Smooth muscle cell (in vitro differentiated cells): ENCODE results near the gene COL5A1. TPM values are rescaled to one million over a fixed set of nuclear protein-coding genes. Genes with fewer than 3 reads are reported as not detected.

Source experiments
- DNase-seq: peaks from one replicate; lab custom pipeline; 2025; ENCODE audit not compliant: unreplicated experiment; lab: John Stamatoyannopoulos, UW
- H2AFZ ChIP-seq: fragments of 200-600 bp; sonication (generic); 2 replicates; pipeline ENCODE4 v1.6.0; 2016; ENCODE audit warnings: antibody characterized with exemption, low read depth, mild to moderate bottlenecking
- H3F3A ChIP-seq: fragments of 200-600 bp; sonication (generic); 2 replicates; pipeline ENCODE4 v1.6.0; 2017; ENCODE audit warnings: antibody characterized with exemption, low read depth
- H3K27ac ChIP-seq: fragments of 200-600 bp; sonication (generic); 2 replicates; pipeline ENCODE4 v1.5.1; 2016; ENCODE audit warnings: low read depth, mild to moderate bottlenecking
- H3K27me3 ChIP-seq: fragments of 200-600 bp; sonication (generic); 2 replicates; pipeline ENCODE4 v1.6.1; 2016; ENCODE audit warnings: low read depth, mild to moderate bottlenecking
- H3K36me3 ChIP-seq: fragments of 200-600 bp; sonication (generic); 2 replicates; pipeline ENCODE4 v1.5.1; 2016; ENCODE audit warnings: low read depth
- H3K4me1 ChIP-seq: fragments of 200-600 bp; sonication (generic); 2 replicates; pipeline ENCODE4 v1.5.1; 2016; ENCODE audit warnings: low read depth
- H3K4me2 ChIP-seq: fragments of 200-600 bp; sonication (generic); 2 replicates; pipeline ENCODE4 v1.6.0; 2016; ENCODE audit warnings: mild to moderate bottlenecking
- H3K4me3 ChIP-seq: fragments of 200-600 bp; sonication (generic); 2 replicates; pipeline ENCODE4 v1.5.1; 2016; ENCODE audit warnings: mild to moderate bottlenecking
- H3K79me2 ChIP-seq: fragments of 200-600 bp; sonication (generic); 2 replicates; pipeline ENCODE4 v1.6.0; 2016; ENCODE audit warnings: low read depth, mild to moderate bottlenecking
- H3K9ac ChIP-seq: fragments of 200-600 bp; sonication (generic); 2 replicates; pipeline ENCODE4 v1.6.0; 2016; ENCODE audit warnings: low read depth
- H3K9me3 ChIP-seq: fragments of 200-600 bp; sonication (generic); replicated peaks from 2 replicates; pipeline ENCODE4 v1.5.1; 2016; ENCODE audit warnings: low read depth
- H4K20me1 ChIP-seq: fragments of 200-600 bp; sonication (generic); 2 replicates; pipeline ENCODE4 v1.6.0; 2016; ENCODE audit warnings: low read depth
- WGBS: methylation state at CpG from one replicate; pipeline ENCODE4 v1.1.7; 2016; ENCODE audit warnings: low lambda C conversion rate; 5-methylcytosine and 5-hydroxymethylcytosine counted together
- polyA plus RNA-seq: library from polyadenylated mRNA; unstranded; fragments of >200 nt; fragmentation: Nextera tagmentation; extraction: Ambion mirVana; gene quantifications from 2 replicates; pipeline ENCODE4 v1.2.1, GENCODE V29; 2016
- total RNA-seq: library from RNA; depleted of rRNA; stranded (reverse); fragments of >200 nt; gene quantifications from 2 replicates; pipeline ENCODE4 v1.2.3, GENCODE V29; 2014
- TF ChIP-seq, protein P1 (sequence below): fragments of 200-600 bp; sonication (generic); IDR thresholded peaks from 2 replicates; pipeline ENCODE4 v1.5.1; 2017; ENCODE audit warnings: borderline replicate concordance, mild to moderate bottlenecking, antibody characterized with exemption; ENCODE audit not compliant: insufficient read depth, poor library complexity, severe bottlenecking

Gene COL5A1
- total and polyA plus RNA-seq, 2 experiments from 2014 or later = 1,084 to 1,443 TPM

DNA sequence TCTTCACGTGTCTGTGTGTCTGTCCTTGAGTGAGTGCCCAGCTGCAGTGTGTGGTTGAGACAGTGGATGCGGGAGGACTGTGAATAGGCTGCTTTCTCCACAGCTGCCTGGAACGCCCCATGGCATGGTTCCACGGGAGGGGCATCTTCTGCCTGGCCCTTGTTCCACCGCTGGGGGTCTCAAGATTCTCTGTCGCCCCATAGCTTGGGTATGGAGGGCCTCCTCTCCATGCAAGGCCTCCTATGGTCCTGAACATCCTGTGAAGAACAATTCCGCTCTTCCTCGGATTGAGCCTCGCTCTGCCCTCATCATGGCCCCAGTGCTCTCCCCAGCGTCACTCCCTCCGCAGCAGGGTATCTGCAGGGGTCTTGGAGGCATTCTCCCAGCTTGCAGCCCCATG lies 36.1 kb downstream of the COL5A1 start:
- no peaks in the 10 kb centered on the region for H3K9me3 ChIP-seq
- no peaks in the 10 kb centered on the region for H3K27me3 ChIP-seq
- no peak for DNase-seq
- no peak overlapping the region for H2AFZ ChIP-seq
- no peak overlapping the region for H3K4me3 ChIP-seq
- peaks cover 89% of the 10 kb centered on the region for H3F3A ChIP-seq
- peaks cover 19% of the 10 kb centered on the region for H3K4me1 ChIP-seq
- TF ChIP-seq, protein P1, sequence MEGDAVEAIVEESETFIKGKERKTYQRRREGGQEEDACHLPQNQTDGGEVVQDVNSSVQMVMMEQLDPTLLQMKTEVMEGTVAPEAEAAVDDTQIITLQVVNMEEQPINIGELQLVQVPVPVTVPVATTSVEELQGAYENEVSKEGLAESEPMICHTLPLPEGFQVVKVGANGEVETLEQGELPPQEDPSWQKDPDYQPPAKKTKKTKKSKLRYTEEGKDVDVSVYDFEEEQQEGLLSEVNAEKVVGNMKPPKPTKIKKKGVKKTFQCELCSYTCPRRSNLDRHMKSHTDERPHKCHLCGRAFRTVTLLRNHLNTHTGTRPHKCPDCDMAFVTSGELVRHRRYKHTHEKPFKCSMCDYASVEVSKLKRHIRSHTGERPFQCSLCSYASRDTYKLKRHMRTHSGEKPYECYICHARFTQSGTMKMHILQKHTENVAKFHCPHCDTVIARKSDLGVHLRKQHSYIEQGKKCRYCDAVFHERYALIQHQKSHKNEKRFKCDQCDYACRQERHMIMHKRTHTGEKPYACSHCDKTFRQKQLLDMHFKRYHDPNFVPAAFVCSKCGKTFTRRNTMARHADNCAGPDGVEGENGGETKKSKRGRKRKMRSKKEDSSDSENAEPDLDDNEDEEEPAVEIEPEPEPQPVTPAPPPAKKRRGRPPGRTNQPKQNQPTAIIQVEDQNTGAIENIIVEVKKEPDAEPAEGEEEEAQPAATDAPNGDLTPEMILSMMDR = no peak
- peaks cover 98% of the 10 kb centered on the region for H3K79me2 ChIP-seq
- no peak overlapping the region for H3K9ac ChIP-seq
- no peaks in the 10 kb centered on the region for H3K36me3 ChIP-seq
- H4K20me1 ChIP-seq = peaks cover 100% of the 10 kb centered on the region
- peak overlapping the region; percentile 59 for H3K4me2 ChIP-seq
- 91% methylated on average over 11 of the region's 11 CpGs for WGBS
- H3K27ac ChIP-seq = peak overlapping the region; percentile 79

DNA sequence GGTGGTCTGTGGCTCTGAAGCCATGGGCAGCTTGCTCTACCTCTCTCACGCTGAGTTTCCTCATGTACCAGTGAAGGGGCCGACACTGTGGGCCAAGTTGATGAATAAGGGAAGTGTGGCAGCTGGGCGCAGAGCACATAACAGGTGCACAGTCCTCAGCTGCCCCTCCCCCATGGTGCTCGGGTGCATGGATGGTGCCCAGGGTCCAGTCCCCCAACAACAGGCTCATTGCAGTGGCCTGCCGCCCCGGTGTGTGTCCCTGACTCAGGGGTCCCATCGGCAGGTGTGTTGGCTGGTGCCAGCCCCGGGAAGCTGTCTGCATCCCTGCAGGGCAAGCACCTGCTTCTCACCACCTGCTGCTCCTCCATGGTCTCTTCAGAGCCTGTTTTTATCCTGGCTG lies 36.6 kb downstream of the COL5A1 start:
- Histone ChIP-seq H3K79me2 (peaks cover 98% of the 10 kb centered on the region), H3K9me3 (no peaks in the 10 kb centered on the region), H4K20me1 (peaks cover 100% of the 10 kb centered on the region), H3F3A (peaks cover 89% of the 10 kb centered on the region), H3K27me3 (no peaks in the 10 kb centered on the region), H3K4me2 (peak overlapping the region; percentile 59), H3K4me1 (peaks cover 15% of the 10 kb centered on the region), H3K4me3 (no peak overlapping the region), H2AFZ (no peak overlapping the region), H3K27ac (peak overlapping the region; percentile 79), H3K36me3 (no peaks in the 10 kb centered on the region), H3K9ac (no peak overlapping the region)
- 95% methylated on average over 8 of the region's 8 CpGs for WGBS
- no peak for DNase-seq
- TF ChIP-seq, protein P1 = no peak

DNA sequence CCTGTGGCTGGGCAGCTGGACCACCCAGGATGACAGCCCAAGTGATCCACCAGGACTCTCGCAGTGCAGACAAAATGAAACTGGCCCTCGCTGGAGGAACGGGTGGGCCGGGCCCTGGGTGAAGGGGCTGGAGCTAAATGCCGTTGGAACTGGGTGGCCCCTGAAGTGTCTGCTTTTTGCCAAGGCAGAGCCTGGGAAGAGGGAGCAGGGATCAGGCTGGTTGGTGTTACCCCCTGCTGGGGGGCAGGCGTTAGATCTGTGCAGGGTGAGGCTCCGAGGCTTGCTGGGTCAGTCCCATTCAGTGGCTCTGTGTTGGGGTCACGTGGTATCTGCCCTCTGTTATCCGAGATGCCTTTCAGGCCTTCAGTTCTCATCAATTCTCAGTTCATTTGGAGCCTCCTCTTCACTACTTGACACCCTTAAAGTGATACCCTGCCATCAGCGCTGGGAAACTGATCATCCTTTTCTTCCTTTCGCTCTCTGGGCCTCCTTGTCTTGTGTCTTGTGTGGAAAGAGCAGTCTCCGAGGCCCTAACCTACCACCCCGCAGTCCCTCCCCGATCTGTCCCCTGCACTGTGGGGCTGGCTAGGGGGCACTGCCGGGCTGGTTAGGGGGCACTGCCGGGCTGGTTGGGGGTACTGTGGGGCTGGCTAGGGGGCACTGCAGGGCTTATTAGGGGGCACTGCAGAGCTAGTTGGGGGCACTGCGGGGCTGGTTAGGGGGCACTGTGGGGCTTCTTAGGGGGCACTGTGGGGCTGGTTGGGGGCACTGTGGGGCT lies 37.3 kb downstream of the COL5A1 start:
- Histone ChIP-seq H3K9me3 (no peaks in the 10 kb centered on the region), H3F3A (peaks cover 88% of the 10 kb centered on the region), H3K79me2 (peaks cover 98% of the 10 kb centered on the region), H3K27ac (peak overlapping the region; percentile 60), H4K20me1 (peaks cover 100% of the 10 kb centered on the region), H3K4me3 (no peak overlapping the region), H3K4me2 (peak overlapping the region; percentile 59), H3K9ac (peak overlapping the region; percentile 14), H3K27me3 (no peaks in the 10 kb centered on the region), H2AFZ (no peak overlapping the region), H3K36me3 (no peaks in the 10 kb centered on the region), H3K4me1 (peaks cover 10% of the 10 kb centered on the region)
- DNase-seq = no peak
- TF ChIP-seq, protein P1 = no peak
- 79% methylated on average over 17 of the region's 17 CpGs for WGBS
